GM21515 (cell line): ENCODE measurements around the gene ERCC1.

Source experiments
- ATAC-seq: cut with Tn5 transposase; IDR thresholded peaks from one replicate; pipeline ENCODE4 v1.9.1; 2021; ENCODE audit not compliant: unreplicated experiment

The ERCC1 gene

DNA sequence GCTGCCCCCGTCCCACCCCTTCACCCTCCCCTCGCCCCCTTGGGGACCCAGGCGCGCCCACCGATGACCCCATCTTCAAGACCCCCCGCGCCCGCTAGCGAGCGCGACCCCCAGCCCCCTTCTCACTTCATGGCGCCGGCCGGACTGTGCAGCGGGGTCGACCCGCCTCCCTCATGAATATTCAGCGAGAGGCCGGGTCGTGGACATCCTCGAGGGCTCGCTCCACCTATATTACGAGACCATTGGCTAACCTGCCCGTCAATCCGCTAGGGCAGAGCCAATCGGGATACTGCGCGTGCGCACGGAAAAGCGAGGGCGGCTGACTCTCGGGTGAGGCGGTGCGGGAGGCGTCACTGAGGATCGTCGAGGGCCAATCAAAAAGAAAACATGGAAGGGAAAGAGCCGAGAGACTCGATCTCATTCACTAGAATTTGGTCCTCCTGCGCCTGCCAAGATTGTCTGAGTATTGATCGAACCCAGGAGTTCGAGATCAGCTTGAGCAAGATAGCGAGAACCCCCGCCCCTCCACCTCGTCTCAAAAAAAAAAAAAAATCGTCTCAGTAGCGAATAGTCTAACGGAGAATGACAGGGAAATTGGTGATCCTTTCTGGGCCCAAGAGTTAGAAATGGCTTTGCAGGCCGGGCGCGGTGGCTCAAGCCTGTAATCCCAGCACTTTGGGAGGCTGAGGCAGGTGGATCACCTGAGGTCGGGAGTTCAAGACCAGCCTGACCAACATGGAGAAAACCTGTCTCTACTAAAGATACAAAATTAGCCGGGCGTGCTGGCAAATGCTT, 53.1 kb downstream of the ERCC1 start, which contains the start of gene ERCC2:
Gene ERCC2 (minus strand): TSS at position 164 of the 795 bp plus-strand sequence. CDS start 33 bp downstream, at position 131.
- ATAC-seq, result peak; percentile 90

DNA sequence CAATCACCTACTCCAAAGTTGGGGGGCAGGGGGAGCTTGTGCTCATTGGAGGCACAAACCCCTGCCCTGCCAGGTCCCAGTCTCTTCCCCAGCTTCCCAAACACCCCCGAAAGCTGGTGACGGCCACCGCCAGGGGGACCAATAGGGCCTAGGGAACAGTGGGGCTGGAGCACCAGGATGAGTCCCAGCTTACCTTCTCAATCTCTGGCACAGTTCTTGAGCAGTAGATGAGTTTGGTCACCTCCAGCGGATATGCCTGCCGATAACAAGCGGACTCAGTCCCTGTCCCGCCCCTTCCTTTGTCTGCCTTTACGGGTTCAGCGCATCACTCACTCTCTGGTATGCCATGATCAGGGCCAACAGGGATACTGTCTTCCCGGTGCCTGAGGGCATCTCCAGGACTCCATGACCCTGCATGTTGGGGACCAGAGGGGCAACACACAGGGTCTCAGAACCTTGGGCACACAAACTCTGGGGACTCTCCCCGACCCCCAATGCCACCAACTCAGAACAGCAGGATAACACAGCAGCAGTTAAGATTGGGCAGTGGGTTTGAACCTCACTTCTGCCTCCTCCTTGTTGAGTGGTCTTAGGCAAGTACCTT, 54.9 kb downstream of the ERCC1 start:
- ATAC-seq, result no peak

DNA sequence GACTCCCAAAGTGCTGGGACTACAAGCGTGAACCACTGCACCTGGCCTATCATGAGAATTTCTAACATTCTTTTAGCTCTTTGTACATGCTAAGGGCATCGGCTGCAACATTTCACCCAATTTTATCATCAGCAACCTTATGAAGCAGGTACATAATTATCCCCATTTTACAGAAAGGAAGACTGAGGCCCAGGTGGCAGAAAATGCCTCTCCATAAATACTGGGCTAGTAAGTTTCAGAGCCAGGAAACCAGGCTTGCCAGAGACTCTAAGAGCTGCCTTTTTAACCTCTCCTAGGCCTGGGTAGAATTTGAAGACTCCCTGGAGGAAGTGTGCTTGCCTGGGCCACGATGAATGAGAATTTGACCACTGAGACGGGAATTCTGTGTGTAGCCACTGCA, 55.6 kb downstream of the ERCC1 start:
- ATAC-seq, result no peak

DNA sequence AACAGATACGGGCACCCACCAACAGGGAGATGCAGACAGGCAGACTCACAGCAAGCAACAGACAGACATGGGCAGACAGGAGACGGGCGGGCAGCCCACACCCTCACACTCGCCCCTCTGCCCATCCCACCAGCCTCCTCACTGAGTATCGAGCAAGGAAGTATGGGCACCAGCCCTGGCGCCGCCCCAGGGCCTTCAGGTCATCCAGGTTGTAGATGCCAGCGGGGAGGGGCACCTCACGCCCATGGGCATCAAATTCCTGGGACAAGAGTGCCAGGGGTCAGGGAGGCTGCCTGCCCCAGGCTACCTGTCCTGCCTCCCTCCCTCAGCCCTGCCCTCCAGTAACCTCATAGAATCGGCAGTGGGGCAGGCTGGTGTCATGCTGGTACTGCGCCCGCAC, 59.0 kb downstream of the ERCC1 start:
- ATAC-seq, result no peak

DNA sequence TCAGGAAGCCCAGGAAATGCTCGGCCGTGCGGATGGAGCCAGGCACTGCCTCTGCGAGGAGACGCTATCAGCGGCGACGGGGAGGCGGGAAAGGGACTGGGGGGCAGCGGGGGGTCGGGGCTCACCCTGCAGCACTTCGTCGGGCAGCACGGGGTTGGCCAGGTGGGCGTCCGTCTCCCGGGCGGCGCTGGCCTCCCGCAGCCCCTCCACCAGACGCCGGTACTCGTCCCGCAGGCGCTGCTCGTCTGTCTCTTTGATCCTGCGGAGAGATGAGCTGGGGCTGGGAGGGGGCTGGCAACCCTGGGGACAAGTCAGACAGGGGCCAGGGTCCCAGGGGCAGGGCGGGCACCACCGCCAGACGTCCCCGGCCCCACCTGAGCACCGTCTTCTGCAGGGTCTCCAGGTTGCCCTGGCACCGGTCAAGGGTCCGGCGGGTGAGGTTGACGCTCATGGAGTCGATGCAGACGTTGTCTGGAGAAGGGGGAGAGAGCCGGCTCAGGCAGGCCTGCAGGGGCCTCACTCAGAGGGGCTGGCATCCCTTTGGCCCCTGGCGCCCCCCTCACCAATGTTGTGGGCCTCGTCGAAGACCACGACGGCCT, 59.8 kb downstream of the ERCC1 start:
- ATAC-seq, result no peak

DNA sequence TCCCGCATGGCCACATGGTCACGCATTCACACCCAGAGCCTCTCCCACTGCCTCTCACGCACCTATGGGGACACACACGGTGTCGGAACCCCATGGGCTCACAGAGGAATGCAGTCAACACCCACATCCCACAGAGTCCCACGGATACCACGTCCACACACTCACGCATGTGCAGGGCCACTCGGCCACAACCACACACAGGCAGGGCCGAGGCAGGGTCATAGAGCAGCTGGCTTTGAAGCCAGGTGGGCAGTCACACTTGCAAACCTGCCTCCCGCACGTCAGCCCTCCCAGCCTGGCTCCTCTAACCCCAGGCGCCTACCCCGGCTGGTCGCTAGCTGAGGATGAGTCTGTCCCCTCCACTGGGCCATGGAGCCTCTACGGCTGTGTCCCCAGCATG, 61.4 kb downstream of the ERCC1 start:
- no peak for ATAC-seq

DNA sequence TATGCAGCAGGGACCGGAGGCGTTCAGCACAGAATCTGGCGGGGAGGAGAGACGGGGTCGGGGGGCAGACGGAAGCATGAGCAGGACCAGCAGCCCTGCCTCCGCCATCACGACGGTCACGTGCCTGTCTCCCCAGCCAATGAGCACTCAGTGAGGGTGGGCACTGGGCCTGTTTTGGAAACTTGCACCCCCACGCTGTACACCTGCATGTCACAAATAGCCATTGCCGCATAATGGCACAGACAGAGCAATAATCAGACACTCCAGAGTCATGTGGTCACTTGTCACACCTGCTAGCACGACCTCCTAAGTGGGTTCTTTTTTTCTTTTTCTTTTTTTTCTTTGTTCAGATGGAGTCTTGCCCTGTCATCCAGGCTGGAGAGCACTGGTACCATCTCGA, 62.1 kb downstream of the ERCC1 start:
- no peak for ATAC-seq

DNA sequence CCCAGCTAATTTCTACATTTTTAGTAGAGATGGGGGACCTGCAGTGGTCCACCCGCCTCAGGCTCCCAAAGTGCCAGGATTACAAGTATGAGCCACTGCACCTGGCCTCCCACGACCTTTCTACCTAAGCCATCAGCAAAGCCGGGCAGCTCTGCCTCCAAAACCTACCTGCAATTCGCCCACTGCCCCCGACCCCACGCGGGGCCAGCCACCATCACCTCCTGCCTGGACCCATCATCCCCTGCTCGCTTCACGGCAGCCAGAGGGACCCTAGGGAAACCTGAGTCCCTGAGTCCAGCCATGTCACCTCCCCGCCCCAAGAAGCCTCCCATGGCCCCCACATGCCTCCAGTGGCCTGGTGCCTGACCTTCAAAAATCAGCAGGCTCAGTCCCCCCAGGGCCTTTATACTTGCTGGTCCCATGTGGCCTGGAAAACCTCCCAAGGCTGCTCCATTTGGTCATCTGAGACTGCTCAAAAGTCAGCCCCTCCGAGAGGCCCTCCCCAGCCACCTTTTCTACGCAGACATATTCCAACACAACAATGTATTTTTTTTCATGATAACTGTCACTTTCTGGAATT, 65.4 kb downstream of the ERCC1 start:
- ATAC-seq, result no peak

DNA sequence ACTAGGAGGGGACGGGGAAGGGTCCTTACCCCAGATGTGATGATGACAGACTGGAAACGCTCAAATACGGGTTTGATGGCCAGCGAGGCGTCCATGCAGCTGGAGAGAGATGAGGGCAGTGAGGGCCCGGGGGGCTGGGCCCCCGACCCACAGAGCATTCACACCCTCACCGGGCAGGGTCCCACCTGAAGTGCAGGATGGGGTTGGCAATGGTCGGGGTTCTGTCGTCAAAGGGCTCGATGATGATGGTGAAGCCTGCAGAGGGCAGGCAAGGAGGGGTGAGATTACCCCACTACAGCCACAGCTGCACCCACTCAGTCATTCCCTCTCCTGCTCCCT, 66.3 kb downstream of the ERCC1 start:
- no peak for ATAC-seq
